Measurements from ENCODE around the gene ZNF329.
"Not testable (repeated sequence)": the region's sequence is repeated elsewhere in the genome, so short reads cannot be mapped to it uniquely, and the experiment has no call there.

ZNF329 gene

DNA sequence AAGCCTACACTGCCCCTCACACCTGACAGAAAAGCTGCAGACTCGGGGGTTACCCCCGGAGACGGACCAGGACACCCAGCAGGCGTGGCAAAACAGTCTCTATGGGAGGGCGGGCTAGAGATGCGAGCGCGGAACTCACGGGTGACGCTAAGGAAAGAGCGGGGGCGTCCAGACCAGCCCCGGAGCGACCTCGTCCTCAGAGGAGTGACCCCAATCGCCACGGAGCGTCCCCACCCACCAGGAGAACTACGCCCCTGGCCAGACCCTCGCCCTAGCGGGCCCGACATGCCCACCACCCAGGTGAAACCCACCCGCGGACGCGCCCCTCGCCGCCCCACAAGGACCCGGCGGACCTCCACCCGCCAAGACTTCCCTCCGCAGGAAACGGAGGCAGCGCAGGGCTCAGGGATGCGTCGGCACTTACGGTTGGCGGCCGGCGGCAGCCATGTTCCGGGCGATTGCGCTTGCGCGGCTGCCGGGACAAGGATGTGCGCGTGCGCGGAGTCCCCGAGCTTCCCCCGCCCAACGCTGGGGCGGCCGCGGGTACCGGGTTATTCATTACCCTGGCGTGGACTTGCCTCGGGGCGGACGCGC lies at the start of gene ZNF329:
Gene ZNF329 (minus strand): TSS at position 462 of the 594 bp plus-strand sequence. CDS start 21,286 bp downstream, outside the sequence.
- peak; percentile 94 for DNase-seq

DNA sequence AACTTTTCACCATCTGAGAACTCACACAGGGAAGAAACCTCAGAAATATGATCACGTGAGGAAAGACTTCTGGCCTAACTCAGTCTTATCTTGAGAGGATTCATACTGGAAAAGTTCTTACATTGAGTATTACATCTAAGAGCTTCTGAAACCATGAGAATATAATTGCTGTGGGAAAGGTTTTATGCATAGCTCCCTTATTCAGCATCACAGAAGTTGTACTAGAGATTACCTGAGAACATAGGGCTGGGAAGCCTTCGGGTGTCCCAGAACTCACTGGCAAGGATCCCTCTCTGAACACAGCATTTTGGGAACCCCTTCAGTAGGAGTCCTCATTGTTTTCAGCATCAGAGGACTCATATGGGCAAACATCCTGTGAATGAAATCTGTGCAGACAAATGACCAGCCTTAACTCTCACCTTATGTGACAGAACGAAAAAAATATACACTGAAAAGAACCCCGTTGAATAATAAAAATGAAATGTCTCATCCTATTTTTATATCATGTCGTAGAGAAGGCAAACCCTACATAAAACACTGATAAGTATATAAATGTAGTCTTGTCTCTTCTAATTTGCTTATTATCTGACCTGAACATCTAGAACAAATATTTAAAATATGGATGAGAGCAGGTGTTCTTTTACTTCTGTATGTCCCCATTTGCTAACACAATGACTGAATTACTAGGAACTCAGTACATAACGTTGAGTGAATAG lies 46.5 kb upstream of the ZNF329 start:
- no peak for DNase-seq

DNA sequence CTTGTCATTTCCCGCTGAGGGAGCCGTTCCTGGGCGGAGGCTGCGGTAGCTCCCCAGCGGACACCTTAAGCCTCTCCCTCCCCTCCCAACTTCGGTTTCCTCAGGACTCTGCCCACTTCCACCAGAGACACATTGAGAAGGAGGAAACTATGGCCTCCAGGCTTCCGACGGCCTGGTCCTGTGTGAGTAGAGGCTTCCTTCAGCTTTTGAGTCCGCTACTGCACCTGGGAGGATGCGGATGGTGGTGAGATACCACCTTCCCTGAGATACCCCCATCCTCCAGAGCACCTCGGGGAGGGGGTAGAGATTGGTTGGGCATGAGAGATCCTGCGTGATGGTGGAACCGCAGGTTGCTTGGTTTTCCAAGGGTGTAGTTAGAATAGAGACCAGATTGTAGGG lies 33.2 kb upstream of the ZNF329 start:
- no peak for DNase-seq

DNA sequence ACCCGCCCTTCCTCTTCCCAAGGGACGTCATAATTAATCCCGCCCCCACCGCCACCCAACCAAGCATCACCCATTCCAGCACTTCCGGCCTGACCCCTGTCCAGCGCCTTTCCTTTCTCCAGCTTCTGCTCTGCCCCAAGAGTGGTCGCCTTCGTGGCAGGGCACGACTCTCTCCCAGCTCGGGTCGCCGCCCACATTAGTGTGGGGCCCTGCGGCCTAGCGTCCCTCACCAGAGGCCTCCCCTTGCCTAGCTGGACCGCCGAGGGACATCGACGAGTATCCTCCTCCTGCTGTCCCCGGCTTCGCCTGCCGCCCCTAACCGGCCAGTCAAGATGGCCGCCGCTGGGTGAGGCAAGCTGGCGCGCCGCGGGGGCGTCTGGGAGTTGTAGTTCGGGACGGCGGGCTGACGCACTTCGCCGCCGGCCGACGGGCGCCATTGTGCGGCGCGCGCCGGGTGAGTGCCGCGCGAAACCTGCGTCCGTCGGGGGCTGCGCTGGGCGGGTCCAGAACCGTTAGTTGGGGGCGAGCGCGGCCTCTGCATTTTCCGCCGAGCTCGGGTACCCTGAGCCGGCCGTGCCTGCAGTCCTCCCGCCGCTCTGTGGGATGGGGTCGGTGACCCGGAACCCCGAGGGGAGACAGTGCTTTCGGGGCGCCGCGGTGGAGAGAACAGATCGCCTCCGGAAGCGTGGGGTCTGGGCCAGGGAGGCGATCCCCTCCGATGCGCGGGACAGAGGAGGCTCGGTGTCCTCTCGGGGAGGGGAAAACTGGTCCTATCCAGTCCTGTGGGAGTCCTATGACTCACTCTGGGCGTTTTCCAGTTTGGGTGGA lies 32.6 kb upstream of the ZNF329 start, which contains the start of gene ZNF274:
Gene ZNF274 (plus strand): TSS at position 73 of the 828 bp plus-strand sequence. CDS start 905 bp downstream, outside the sequence.
- DNase-seq, result peak; percentile 93 to 94

DNA sequence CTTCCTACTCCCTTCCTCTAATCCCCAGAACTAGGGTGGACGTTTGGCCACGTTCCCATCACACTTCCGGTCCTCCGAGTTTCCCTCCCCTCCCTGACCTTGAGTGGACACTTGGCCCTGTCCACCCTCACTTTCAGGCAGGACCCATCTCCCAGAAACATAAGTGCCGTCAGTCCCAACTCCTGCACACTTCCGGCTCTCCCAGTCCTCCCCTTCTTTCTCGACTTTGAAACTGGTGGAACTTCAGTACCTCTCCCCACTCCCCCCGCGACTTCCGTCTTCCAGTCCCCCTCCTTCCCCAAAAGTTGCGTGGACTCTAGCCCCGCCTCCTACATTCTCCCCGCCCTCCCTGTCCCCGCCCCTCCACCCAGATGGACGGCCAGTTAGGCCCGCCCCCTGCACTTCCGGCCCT lies 32.0 kb upstream of the ZNF329 start:
- DNase-seq, result peak in 1 of 2 experiments; percentile 87

DNA sequence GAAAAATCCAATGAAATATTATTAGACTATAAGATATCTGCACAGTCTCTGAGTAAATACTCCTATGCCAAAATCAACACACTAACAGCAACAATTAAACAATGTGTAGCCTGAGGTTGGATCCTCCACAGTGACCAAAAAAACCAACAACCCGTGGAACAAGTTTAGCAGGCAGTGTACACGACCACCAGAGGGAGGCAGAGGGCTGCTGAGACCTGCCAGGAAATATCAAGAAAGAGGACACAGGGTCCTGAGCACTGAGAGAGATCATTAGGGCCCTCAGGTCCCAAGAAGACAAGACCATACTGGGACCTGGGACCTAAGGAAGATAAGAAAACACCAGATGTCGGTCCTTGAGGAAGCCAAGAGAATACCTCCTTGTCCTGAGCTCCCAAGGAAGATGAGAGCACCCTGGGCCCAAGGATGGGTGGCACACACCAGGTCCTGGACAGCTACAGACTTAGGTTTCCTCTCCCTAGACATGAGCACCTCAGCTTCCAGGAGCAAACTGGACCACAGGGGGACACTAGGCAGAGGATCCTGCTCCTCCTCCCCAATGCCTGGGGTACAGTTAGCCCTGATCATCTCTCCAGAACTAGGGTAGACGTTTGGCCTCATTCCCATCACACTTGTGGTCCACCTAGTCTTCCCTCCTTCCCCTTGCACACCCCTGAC lies 31.4 kb upstream of the ZNF329 start:
- DNase-seq, result peak; percentile 68 to 74

DNA sequence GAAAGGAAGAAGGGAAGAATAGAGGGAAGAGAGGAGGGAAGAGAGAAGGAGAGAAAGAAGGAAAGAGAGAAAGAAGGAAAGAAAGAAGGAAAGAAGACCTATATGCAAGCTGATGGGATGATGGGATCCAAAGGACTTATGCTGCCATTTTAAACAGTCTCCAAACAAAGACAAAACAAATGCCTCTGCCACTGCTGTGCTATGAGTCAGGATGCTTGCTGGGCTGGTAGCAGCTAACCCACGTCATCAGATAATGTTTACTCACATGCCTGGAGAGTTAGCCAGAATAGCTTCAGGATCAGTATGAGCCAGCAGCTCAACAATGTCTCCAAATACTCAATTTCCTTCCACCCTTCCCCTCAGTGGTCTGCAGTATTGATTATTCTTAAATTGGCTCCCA lies 20.3 kb upstream of the ZNF329 start:
- DNase-seq, result no peak

DNA sequence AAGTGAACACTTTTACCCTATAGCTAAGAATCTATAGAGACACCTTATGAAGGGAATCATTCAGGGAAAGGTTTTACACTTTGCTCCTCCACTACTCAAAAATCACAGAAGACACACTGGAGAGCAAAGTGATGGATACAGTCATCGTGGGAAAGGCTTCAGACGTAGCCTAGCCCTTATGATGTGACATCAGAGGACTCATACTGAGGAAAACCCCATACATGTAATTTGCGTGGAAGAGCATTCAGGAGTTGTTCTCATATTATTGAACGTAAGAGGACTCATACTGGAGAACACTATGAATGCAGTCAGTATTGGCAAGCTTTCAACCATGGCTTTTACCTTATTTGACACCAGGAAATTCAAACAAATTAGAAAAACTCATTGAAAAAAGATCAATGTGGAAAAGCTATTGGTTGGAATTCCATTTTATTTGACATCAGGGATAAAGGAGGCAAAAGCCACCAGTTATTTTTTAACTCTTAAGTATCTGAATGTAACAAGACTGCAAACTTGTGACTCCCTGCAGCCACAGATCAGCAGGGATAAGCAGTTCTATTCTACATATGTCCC lies 16.2 kb upstream of the ZNF329 start:
- no peak for DNase-seq

DNA sequence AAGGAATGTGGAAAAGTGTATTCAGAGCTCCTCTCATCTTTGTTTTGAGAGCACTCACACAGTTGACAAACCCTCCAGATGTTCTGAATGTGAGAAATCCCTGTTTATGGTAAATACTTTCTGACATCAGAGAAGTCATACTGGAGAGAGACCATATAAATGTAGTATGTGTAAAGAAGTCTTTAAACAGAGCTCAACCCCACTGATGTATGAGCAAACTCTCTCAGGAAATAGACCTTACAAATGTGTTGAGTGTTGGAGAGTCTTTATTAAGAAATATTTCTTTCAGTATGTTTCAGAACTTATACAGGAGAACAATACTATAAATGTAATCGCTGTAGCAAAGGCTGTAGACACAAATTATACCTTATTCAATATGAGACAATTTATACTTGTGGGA lies 15.7 kb upstream of the ZNF329 start:
- no peak for DNase-seq

DNA sequence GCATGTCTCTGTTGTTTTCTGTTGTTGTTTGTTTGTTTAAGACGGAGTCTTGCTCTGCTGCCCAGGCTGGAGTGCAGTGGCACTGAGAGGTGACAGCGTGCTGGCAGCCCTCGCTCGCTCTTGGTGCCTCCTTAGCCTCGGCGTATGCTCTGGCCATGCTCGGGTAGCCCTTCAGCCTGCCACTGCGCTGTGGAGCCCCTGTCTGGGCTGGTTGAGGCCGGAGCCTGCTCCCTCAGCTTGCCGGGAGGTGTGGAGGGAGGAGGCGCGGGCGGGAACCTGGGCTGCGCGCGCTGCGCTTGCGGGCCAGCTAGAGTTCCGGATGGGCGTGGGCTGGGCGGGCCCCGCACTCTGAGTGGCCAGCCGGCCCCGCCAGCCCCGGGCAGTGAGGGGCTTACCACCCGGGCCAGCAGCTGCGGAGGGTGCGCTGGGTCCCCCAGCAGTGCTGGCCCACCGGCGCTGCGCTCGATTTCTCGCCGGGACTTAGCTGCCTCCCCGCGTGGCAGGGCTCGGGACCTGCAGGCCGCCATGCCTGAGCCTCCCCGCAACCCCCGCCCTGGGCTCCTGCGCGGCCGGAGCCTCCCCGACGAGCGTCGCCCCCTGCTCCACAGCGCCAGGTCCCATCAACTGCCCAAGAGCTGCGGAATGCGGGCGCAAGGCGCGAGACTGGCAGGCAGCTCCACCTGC lies 6.6 kb upstream of the ZNF329 start:
- no peak for DNase-seq

DNA sequence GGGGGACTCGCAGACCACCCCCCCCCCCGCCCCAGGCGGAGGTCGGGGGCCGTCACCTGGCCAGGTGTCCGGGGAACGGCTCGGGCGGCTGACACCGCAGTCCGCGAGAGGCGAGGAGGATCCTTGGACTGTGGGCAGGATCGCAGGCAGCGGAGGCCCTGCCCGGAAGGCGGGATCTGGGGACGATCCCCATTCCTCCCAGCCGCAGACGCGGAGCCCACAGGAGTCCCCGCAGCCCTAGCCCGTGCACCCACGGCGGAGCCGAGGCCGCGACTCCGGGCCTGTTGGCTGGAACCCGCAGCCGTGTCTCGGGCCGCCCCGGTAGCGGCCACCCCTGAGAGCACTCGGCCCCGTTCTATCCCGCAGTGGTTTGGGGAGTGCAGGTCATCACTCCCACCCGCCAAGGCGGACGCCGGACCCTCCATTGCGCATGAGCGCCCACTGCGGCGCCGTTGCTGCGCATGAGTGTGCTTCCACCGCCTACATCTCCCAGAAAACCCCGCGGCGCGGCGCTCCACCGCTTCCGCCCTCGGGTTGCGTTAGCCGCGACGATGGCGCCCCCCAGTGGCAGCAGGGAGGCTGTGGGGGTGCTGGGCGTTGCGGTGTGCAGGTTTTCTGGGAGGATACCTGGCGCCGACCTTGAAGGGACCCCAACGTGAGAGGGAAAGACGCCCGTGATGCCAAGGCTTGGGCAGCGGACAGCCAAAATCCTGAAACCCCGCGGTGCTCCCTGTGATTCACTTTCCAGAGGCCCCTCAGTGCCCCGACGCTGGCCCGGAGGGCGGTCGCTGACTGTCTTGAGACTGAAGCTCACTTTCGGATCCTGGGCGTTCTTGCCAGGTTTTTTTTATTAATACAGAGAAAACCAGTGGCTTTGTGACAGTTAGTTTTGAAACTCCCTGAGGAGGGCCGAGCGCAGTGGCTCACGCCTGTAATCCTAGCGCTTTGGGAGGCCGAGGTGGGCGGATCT lies 4.4 kb upstream of the ZNF329 start:
- DNase-seq, result peak; percentile 98

DNA sequence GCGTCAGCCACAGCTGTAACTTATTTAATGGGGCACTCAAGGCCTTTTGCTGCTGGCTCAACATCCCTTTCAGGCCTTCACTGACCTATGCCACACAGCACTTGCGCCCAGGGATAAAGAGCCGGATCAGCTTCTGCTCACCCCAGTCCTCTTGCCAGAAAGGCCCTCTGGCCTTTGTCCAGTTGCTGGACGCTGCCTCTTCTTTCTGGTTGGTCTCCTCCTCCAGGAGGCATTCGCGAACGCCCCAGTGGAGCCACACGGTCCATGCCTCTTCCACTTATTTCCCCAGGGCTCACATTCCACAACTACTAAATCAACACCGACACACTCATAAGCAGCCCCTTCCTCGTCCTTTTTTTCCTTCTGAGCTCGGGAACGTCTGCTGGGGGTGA lies 3.7 kb upstream of the ZNF329 start:
- no peak for DNase-seq

DNA sequence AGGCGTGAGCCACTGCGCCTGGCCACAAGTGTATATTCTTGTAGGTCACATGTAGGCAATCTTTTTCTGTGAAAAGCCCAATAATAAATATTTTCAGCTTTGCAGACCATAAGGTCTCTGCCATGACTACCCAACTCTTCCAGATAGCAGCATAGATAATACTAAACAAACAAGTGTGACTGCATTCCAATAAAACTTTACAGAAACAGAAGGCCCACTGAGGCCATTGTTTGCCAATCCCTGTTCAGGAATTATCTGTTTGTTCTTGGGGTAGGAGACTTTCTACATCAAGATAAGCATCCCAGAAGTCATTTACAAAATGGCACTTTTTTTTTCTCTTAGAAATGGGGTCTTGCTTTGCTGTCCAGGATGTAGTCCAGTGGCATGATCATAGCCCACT lies 2.8 kb upstream of the ZNF329 start:
- no peak for DNase-seq

DNA sequence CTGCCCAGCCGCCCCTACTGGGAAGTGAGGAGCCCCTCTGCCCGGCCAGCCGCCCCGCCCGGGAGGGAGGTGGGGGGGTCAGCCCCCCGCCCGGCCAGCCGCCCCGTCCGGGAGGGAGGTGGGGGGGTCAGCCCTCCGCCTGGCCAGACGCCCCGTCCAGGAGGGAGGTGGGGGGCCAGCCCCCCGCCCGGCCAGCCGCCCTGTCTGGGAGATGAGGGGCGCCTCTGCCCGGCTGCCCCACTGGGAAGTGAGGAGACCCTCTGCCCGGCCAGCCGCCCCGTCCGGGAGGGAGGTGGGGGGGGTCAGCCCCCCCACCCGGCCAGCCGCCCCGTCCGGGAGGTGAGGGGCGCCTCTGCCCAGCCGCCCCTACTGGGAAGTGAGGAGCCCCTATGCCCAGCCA lies 3.1 kb downstream of the ZNF329 start:
- DNase-seq, result not testable (repeated sequence)

DNA sequence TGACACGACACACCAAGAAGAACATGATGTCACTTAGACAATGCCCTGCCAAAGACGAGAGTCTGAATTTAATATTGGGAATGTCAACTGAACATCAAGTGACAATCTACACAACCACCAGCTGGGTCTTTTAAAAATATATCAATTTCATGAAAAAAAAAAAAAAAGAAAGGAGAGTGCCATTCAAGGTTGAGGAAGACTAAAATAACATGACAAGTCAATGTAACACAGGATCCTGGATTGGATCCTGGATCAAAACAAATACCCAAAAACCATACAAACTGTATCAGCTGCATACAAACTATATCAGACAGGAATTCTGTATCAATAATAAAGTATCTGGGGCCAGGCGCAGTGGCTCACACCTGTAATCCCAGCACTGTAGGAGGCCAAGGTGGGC lies 4.7 kb downstream of the ZNF329 start:
- DNase-seq, result no peak

DNA sequence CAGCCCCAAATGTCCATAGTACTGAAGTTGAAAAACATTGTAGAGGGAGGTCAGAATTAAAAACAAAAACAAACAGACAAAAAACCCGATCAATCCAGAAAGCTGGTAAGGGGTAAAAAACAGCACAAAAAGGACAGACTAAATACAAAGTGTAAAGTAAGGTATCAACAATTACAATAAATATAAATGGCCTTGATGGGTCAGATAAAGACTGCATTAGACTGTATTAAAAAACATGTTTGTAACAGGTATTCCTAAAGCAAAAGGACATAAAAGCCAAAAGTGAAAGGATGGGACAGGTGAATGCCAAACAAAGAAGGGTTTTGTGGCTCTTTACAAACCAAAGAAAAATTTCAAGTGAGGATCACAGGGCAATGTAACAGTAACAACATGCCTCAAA lies 16.3 kb downstream of the ZNF329 start:
- DNase-seq, result no peak

DNA sequence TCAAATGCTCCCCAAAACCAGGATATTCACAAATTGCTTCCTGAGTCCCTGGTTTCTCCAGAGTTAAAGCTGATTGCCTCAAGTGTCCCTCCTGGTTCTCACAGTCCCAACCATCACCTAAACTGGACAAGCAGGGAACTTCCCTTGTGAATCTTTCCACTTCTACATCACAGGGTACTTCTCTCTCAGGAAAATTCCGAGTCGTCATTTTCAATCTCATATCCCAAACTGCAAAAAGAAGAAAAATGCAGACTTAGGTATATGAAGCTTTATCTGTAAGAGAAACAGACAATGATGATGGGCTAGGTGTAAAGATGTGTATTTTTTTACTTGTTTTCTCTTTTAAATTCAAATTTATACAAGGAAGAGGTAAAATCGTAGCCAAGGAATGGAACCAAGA lies 21.3 kb downstream of the ZNF329 start:
- DNase-seq, result no peak

DNA sequence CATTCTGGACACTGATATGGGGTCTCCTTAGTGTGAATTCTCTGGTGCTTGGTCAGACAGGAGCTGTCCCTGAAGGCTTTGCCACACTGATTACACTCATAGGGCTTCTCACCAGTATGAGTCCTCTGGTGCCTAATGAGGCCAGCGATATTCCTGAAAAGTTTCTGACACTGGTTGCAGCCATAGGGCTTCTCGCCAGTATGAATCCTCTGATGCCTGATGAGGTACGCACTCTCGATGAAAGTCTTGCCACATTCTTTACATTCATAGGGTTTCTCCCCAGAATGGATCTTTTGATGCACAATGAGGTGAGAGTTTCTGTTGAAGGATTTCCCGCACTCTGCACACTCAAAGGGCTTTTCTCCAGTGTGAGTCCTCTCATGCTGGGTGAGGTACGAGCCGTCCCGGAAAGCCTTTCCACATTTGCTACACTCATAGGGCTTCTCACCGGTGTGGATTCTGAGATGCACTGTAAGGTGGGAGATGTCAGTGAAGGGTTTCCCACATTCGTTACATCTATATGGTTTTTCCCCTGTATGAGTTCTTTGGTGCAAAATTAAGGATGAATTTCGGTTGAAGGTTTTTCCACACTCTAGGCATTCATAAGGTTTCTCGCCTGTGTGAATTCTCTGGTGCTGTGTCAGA lies 22.4 kb downstream of the ZNF329 start:
- no peak for DNase-seq

DNA sequence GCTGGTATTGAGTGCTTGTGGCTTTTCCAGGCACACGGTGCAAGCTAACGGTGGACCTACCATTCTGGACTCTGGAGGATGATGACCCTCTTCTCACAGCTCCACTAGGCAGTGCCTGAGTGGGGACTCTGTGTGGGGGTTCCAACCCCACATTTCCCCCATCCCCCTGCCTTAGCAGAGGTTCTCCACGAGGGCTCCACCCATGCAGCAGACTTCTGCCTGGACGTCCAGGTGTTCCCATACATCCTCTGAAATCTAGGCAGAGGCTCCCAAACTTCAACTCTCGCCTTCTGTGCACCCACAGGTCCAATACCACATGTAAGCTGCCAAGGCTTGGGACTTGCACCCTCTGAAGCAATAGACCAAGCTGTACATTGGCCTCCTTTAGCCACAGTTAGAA lies 27.2 kb downstream of the ZNF329 start:
- no peak for DNase-seq

DNA sequence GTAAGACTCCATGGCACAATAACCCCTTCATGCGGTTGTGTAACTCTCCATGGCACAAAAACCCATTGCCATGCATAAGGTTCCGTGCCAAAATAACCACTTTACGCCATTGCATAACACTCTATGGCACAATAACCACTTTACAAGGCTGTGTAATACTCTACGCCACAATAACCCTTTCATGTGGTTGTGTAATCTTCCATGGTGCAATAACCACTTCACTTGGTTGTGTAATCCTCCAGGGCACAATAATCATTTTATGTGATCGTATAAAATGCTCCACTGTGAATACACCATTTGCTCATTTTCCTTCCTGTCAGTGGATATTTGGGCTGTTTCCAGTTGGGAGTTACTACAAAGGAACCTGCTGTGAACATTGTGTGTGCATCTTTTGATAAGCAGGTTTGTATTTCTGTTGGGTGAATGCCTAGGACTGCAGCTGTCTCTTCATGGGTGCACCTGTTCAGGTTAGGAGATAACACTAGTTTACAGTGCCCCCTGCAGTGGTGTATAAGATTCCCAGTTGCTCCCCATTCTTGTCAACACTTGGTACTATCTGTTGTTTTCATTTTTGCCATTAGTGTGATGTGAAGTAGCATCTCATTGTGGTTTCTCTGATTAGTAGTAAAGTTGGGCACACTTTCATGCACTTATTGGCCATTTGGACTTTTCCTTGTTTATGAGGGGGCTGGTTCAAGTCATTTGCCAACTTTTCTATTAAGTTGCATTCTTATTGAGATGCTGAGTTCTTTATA lies 31.4 kb downstream of the ZNF329 start:
- DNase-seq, result no peak

Measured in activated CD4-positive, alpha-beta T cell treated with anti-CD3 and anti-CD28 coated beads, Interleukin-2, amount 50 U/mL, for 48 hours (primary cell).